Measurements from ENCODE around the gene NAA15. TPM values are rescaled to one million over a fixed set of nuclear protein-coding genes. Genes with fewer than 3 reads are reported as not detected.
A peak's percentile ranks its signal among the peaks of the same experiment; 100 is the strongest.

The NAA15 gene
- total and polyA plus RNA-seq, 2 of the 8 experiments (the other 6 are each of a cell fraction or from before 2014, with no cell fraction given) = 9.7 to 124 TPM

- Histone ChIP-seq H3K4me2 (ENCODE audit: insufficient read depth in 1 of 2, low read depth in 2 of 2, low read length in 2 of 2) (peak overlapping the region; percentile 77 to 99; a peak in 3 of 4 replicates), H3K79me2 (ENCODE audit: control insufficient read depth in 1 of 2, insufficient read depth in 2 of 2, low read length in 2 of 2) (peaks cover 22 to 50% of the 10 kb centered on the region in 2 experiments), H3K27me3 (replicated peaks in 1 of 4; ENCODE audit: control insufficient read depth in 3 of 4, extremely low read depth in 1 of 4, insufficient read depth in 3 of 4, low read length in 3 of 4) (no peaks in the 10 kb centered on the region), H3K9me3 (ENCODE audit: insufficient read depth in 2 of 2, low read depth in 1 of 2, low read length in 1 of 2) (peaks cover 0 to under 1% of the 10 kb centered on the region in 2 experiments; a peak in 3 of 4 replicates), H2BK12ac (ENCODE audit: low read depth, low read length) (no peak overlapping the region), H2BK120ac (replicated peaks; ENCODE audit: low read depth, low read length) (no peak overlapping the region), H2BK20ac (ENCODE audit: low read length) (no peak overlapping the region), H3K9ac (replicated peaks in 1 of 4; ENCODE audit: extremely low read depth in 1 of 4, low read depth in 3 of 4, low read length in 3 of 4) (no peak overlapping the region), H4K91ac (replicated peaks; ENCODE audit: insufficient read length, low read length) (no peak overlapping the region), H2BK15ac (ENCODE audit: low read length) (no peak overlapping the region), H3K14ac (ENCODE audit: insufficient read length) (no peak overlapping the region), H2AFZ (ENCODE audit: low read length) (no peak overlapping the region), H3K4me1 (replicated peaks in 1 of 4; ENCODE audit: control insufficient read depth in 3 of 4, insufficient read depth in 4 of 4, low read length in 3 of 4) (peaks cover 0 to 2% (median under 1%) of the 10 kb centered on the region in 4 experiments; a peak in 2 of 7 replicates), H3K4me3 (ENCODE audit: extremely low read depth in 1 of 4, insufficient read depth in 2 of 4, low read depth in 3 of 4, low read length in 4 of 4) (peak overlapping the region in 1 of 4 experiments; percentile 94; a peak in 2 of 8 replicates), H3K23me2 (ENCODE audit: low read depth, low read length) (peaks cover 11% of the 10 kb centered on the region), H4K8ac (ENCODE audit: extremely low read depth, insufficient read depth, low read length) (no peak overlapping the region), H2BK5ac (ENCODE audit: low read depth, low read length) (no peak overlapping the region), H3K36me3 (ENCODE audit: control insufficient read depth in 2 of 4, insufficient read depth in 4 of 4, low read length in 3 of 4) (peaks cover 0 to 8% (median 2%) of the 10 kb centered on the region in 4 experiments; a peak in 2 of 8 replicates), H4K20me1 (replicated peaks in 1 of 2; ENCODE audit: control insufficient read depth in 1 of 2, insufficient read depth in 2 of 2, low read length in 2 of 2) (peaks cover 0 to 4% of the 10 kb centered on the region in 2 experiments), H3K23ac (ENCODE audit: insufficient read length) (no peak overlapping the region), H4K5ac (ENCODE audit: insufficient read length, low read depth, low read length) (no peak overlapping the region), H3K27ac (ENCODE audit: low read depth, low read length) (no peak overlapping the region), H3K56ac (replicated peaks; ENCODE audit: insufficient read length, low read depth, low read length) (no peak overlapping the region), H3K18ac (ENCODE audit: extremely low read depth, low read length) (no peak overlapping the region), H3K79me1 (ENCODE audit: low read depth, low read length) (no peaks in the 10 kb centered on the region), H3K4ac (replicated peaks; ENCODE audit: insufficient read length, low read depth, low read length) (no peak overlapping the region), H2AK5ac (ENCODE audit: low read depth, low read length) (no peak overlapping the region)
- 92% methylated on average over 1 of the region's 1 CpG; no CpG with 5 or more reads in 1 of the 2 experiments for WGBS, 2 experiments (ENCODE audit: extremely low coverage in 1 of 2, insufficient coverage in 1 of 2, insufficient read length in 1 of 2, insufficient replicate concordance in 2 of 2, low coverage in 1 of 2, low lambda C conversion rate in 2 of 2, missing lambda C conversion rate in 1 of 2)
- POLR2A ChIA-PET (ENCODE audit: partially characterized antibody) = interaction anchor here (0.9 to 3.5 kb wide), 6 partner anchors 14 to 250 kb away, joined by 3 to 31 read pairs (median 8); partner anchors contain the start of gene ELF2
- CTCF ChIA-PET (ENCODE audit: partially characterized antibody) = interaction anchor here (1.0 to 3.5 kb wide), 7 partner anchors 10 to 269 kb away, joined by 3 to 19 read pairs (median 4); no protein-coding TSS in a partner anchor
- FAIRE-seq (no peak), DNase-seq (ENCODE audit: low read depth in 1 of 2, low spot score in 2 of 2) (no peak)
- TF ChIP-seq TBP (IDR thresholded peaks at IDR 0.05; ENCODE audit: low read depth, low read length) (no peak), SIRT6 (IDR thresholded peaks at IDR 0.05; ENCODE audit: low read length) (no peak), ZNF274 (IDR thresholded peaks at IDR 0.05; ENCODE audit: borderline replicate concordance, extremely low read depth, low read length) (no peak), USF2 (IDR thresholded peaks at IDR 0.05; ENCODE audit: low read length) (no peak), YY1 (IDR thresholded peaks at IDR 0.05; ENCODE audit: low read depth, low read length) (no peak), CEBPB (IDR thresholded peaks at IDR 0.05; ENCODE audit: low read depth, low read length) (no peak), EZH2 (IDR thresholded peaks at IDR 0.05; ENCODE audit: low read depth, low read length, severe bottlenecking) (no peak), JUN (IDR thresholded peaks at IDR 0.05; ENCODE audit: low read depth, low read length) (no peak), RBBP5 (IDR thresholded peaks at IDR 0.05; ENCODE audit: borderline replicate concordance, low read depth, low read length) (no peak), SAP30 (IDR thresholded peaks at IDR 0.05; ENCODE audit: insufficient read depth, insufficient replicate concordance, low read length) (no peak), TAF1 (IDR thresholded peaks at IDR 0.05; ENCODE audit: low read depth, low read length) (no peak), RAD21 (IDR thresholded peaks at IDR 0.05 in 1 of 2, conservative IDR thresholded peaks at IDR 0.05 in 1 of 2; ENCODE audit: low read depth in 2 of 2, low read length in 2 of 2) (no peak)
Observed at GRCh38 chr4:139299536-139299935, 1.8 kb upstream of the NAA15 start.

All from H1 (cell line).